Duodenal mucosa (tissue), 2 donors: Measurements from ENCODE around the gene SIPA1L3.

Experiments
- H3K27ac ChIP-seq: one replicate; pipeline ENCODE4 v1.7.0; 2013; ENCODE audit warnings: low read depth, low read length
- H3K27me3 ChIP-seq, 2 donors: one replicate each; pipeline ENCODE4 v1.7.0; 2013; ENCODE audit warnings: low read length in 2 of 2, control low read depth in 1 of 2; ENCODE audit not compliant: insufficient read depth in 2 of 2, control insufficient read depth in 1 of 2
- H3K36me3 ChIP-seq, 2 donors: one replicate each; pipeline ENCODE4 v1.7.0; 2013; ENCODE audit warnings: low read length in 2 of 2, control low read depth in 1 of 2; ENCODE audit not compliant: insufficient read depth in 2 of 2, control insufficient read depth in 1 of 2
- H3K4me1 ChIP-seq, 2 donors: one replicate each; pipeline ENCODE4 v1.7.0; 2013; ENCODE audit warnings: low read length in 2 of 2, control low read depth in 1 of 2; ENCODE audit not compliant: insufficient read depth in 2 of 2, control insufficient read depth in 1 of 2
- H3K4me3 ChIP-seq, 2 donors: one replicate each; pipeline ENCODE4 v1.7.0; 2013; ENCODE audit warnings: low read length in 2 of 2, low read depth in 1 of 2
- H3K9ac ChIP-seq, 2 donors: one replicate each; pipeline ENCODE4 v1.7.0; 2013; ENCODE audit warnings: low read length in 2 of 2, low read depth in 1 of 2
- H3K9me3 ChIP-seq, 2 donors: one replicate each; pipeline ENCODE4 v1.7.0; 2013; ENCODE audit warnings: low read length in 2 of 2, control low read depth in 1 of 2; ENCODE audit not compliant: control insufficient read depth in 1 of 2

The SIPA1L3 gene

GRCh38 chr19:38211151-38211591, 304.2 kb downstream of the SIPA1L3 start:
- Histone ChIP-seq H3K9ac (no peak overlapping the region), H3K27me3 (peaks cover 25 to 26% of the 10 kb centered on the region in 2 donors), H3K4me1 (peaks cover 0 to 20% of the 10 kb centered on the region in 2 donors), H3K9me3 (no peaks in the 10 kb centered on the region), H3K27ac (no peak overlapping the region), H3K36me3 (peaks cover 0 to 7% of the 10 kb centered on the region in 2 donors), H3K4me3 (no peak overlapping the region)

- Histone ChIP-seq H3K4me1 (peaks cover 0 to 20% of the 10 kb centered on the region in 2 donors), H3K27me3 (peaks cover 26% of the 10 kb centered on the region in 2 donors), H3K9me3 (no peaks in the 10 kb centered on the region), H3K36me3 (peaks cover 0 to under 1% of the 10 kb centered on the region in 2 donors), H3K9ac (no peak overlapping the region), H3K27ac (no peak overlapping the region), H3K4me3 (no peak overlapping the region)
These were observed 304.8 kb downstream of the SIPA1L3 start for GRCh38 chr19:38211766-38212165.

- no peak overlapping the region for H3K27ac ChIP-seq
- peaks cover 0 to 20% of the 10 kb centered on the region in 2 donors for H3K4me1 ChIP-seq
- H3K4me3 ChIP-seq: no peak overlapping the region
- no peaks in the 10 kb centered on the region for H3K9me3 ChIP-seq
- peaks cover 26% of the 10 kb centered on the region in 2 donors for H3K27me3 ChIP-seq
- H3K9ac ChIP-seq: no peak overlapping the region
- H3K36me3 ChIP-seq: no peaks in the 10 kb centered on the region
These were observed 306.5 kb downstream of the SIPA1L3 start for GRCh38 chr19:38213469-38213868.

- no peak overlapping the region for H3K9ac ChIP-seq
- no peaks in the 10 kb centered on the region for H3K36me3 ChIP-seq
- no peaks in the 10 kb centered on the region for H3K9me3 ChIP-seq
- no peak overlapping the region for H3K27ac ChIP-seq
- peaks cover 0 to 19% of the 10 kb centered on the region in 2 donors for H3K4me1 ChIP-seq
- peaks cover 25 to 26% of the 10 kb centered on the region in 2 donors for H3K27me3 ChIP-seq
- H3K4me3 ChIP-seq: no peak overlapping the region
These were observed 307.1 kb downstream of the SIPA1L3 start for GRCh38 chr19:38213911-38214625.

GRCh38 chr19:38216785-38217641, 310.0 kb downstream of the SIPA1L3 start:
- H3K9me3 ChIP-seq: no peaks in the 10 kb centered on the region
- no peaks in the 10 kb centered on the region for H3K36me3 ChIP-seq
- peaks cover 0 to 9% of the 10 kb centered on the region in 2 donors for H3K4me1 ChIP-seq
- H3K9ac ChIP-seq: no peak overlapping the region
- no peak overlapping the region for H3K4me3 ChIP-seq
- H3K27ac ChIP-seq: no peak overlapping the region
- H3K27me3 ChIP-seq: peaks cover 7 to 13% of the 10 kb centered on the region in 2 donors

- Histone ChIP-seq H3K9ac (no peak overlapping the region), H3K4me1 (peaks cover 0 to 13% of the 10 kb centered on the region in 2 donors), H3K36me3 (no peaks in the 10 kb centered on the region), H3K27ac (no peak overlapping the region), H3K4me3 (no peak overlapping the region), H3K9me3 (no peaks in the 10 kb centered on the region), H3K27me3 (peaks cover 13 to 18% of the 10 kb centered on the region in 2 donors)
These were observed 311.2 kb downstream of the SIPA1L3 start for GRCh38 chr19:38218204-38218603.

- Histone ChIP-seq H3K36me3 (no peaks in the 10 kb centered on the region), H3K4me3 (no peak overlapping the region), H3K4me1 (peaks cover 0 to 8% of the 10 kb centered on the region in 2 donors), H3K9me3 (no peaks in the 10 kb centered on the region), H3K27ac (no peak overlapping the region), H3K27me3 (peaks cover 17 to 23% of the 10 kb centered on the region in 2 donors), H3K9ac (no peak overlapping the region)
These were observed 312.2 kb downstream of the SIPA1L3 start for GRCh38 chr19:38219221-38219620.

GRCh38 chr19:38221421-38221820, 314.4 kb downstream of the SIPA1L3 start:
- H3K36me3 ChIP-seq: no peaks in the 10 kb centered on the region
- no peak overlapping the region for H3K9ac ChIP-seq
- peaks cover 22 to 25% of the 10 kb centered on the region in 2 donors for H3K27me3 ChIP-seq

GRCh38 chr19:38221919-38222830, 315.2 kb downstream of the SIPA1L3 start:
- no peak overlapping the region for H3K4me3 ChIP-seq
- no peak overlapping the region for H3K9ac ChIP-seq
- H3K36me3 ChIP-seq: no peaks in the 10 kb centered on the region
- peaks cover 0 to 8% of the 10 kb centered on the region in 2 donors for H3K4me1 ChIP-seq
- H3K27me3 ChIP-seq: peaks cover 26 to 30% of the 10 kb centered on the region in 2 donors
- no peak overlapping the region for H3K27ac ChIP-seq
- no peaks in the 10 kb centered on the region for H3K9me3 ChIP-seq

More at GRCh38 chr19:38221421-38221820, 314.4 kb downstream of the SIPA1L3 start:
- Histone ChIP-seq H3K27ac (no peak overlapping the region), H3K9me3 (no peaks in the 10 kb centered on the region), H3K4me3 (no peak overlapping the region), H3K4me1 (peaks cover 0 to 8% of the 10 kb centered on the region in 2 donors)
